Activated naive CD4-positive, alpha-beta T cell treated with anti-CD3 and anti-CD28 coated beads for 36 hours (primary cell): ENCODE measurements around the gene PANX3. TPM values are rescaled to one million over a fixed set of nuclear protein-coding genes. Genes with fewer than 3 reads are reported as not detected.

ENCODE experiments used
- CTCF ChIA-PET: fragments of 350-600 bp; sonication (Branson Sonifier 250); formaldehyde crosslinking; loops from one replicate; lab custom pipeline; 2021; ENCODE audit warnings: antibody characterized with exemption; lab: Charles Lee
- DNase-seq: peaks from one replicate; pipeline ENCODE4 v3.0.0-alpha.2; 2020
- H3K27ac Mint-ChIP-seq: one replicate; pipeline ENCODE4 v1.8.0; 2021; ENCODE audit warnings: mild to moderate bottlenecking, mixed read lengths
- H3K27me3 Mint-ChIP-seq: one replicate; pipeline ENCODE4 v1.8.0; 2021; ENCODE audit warnings: low read depth, mixed read lengths
- H3K36me3 Mint-ChIP-seq: one replicate; pipeline ENCODE4 v1.8.0; 2021; ENCODE audit warnings: low read depth, mixed read lengths
- H3K4me1 Mint-ChIP-seq: one replicate; pipeline ENCODE4 v1.8.0; 2021; ENCODE audit warnings: low read depth, mixed read lengths
- H3K4me3 Mint-ChIP-seq: one replicate; pipeline ENCODE4 v1.8.0; 2021; ENCODE audit warnings: mild to moderate bottlenecking, moderate library complexity, mixed read lengths
- H3K9me3 Mint-ChIP-seq: one replicate; pipeline ENCODE4 v1.8.0; 2021; ENCODE audit warnings: mixed read lengths
- intact Hi-C: fragments of 100-400 bp; cut with micrococcal nuclease; formaldehyde crosslinking; loops from one replicate; pipeline ENCODE4 v1.15.1; 2023
- total RNA-seq, 2 experiments: library from RNA; stranded (reverse); gene quantifications; one replicate each; pipeline ENCODE4 v1.2.3, GENCODE V29; 2021

PANX3 gene
- total RNA-seq, 2 experiments from 2014 or later, result not detected

GRCh38 chr11:124643042-124643604, 31.9 kb downstream of the PANX3 start:
- intact Hi-C loops, result loop anchor here (5.0 kb wide), 1 partner anchor 714 kb away; no protein-coding TSS in a partner anchor
- H3K4me1 Mint-ChIP-seq, result no peaks in the 10 kb centered on the region
- CTCF ChIA-PET, result interaction anchor here (0.7 to 1.6 kb wide), 10 partner anchors 17 to 530 kb away, joined by 3 to 5 read pairs (median 3); partner anchors contain the start of gene ESAM

GRCh38 chr11:124643605-124644425, 32.6 kb downstream of the PANX3 start:
- DNase-seq, result no peak
- H3K27me3 Mint-ChIP-seq, result no peaks in the 10 kb centered on the region
- H3K36me3 Mint-ChIP-seq, result no peaks in the 10 kb centered on the region
- CTCF ChIA-PET, result interaction anchor here (0.7 to 2.3 kb wide), 21 partner anchors 8 to 530 kb away, joined by 3 to 14 read pairs (median 3); partner anchors contain the start of gene ESAM
- no peak overlapping the region for H3K4me3 Mint-ChIP-seq
- no peaks in the 10 kb centered on the region for H3K4me1 Mint-ChIP-seq
- H3K27ac Mint-ChIP-seq, result no peak overlapping the region
- no peaks in the 10 kb centered on the region for H3K9me3 Mint-ChIP-seq
- intact Hi-C loops, result loop anchor here (1.0 to 5.0 kb wide), 7 partner anchors 22 to 713 kb away; partner anchors contain the start of gene TBRG1

More at GRCh38 chr11:124643042-124643604, 31.9 kb downstream of the PANX3 start:
- H3K9me3 Mint-ChIP-seq, result no peaks in the 10 kb centered on the region
- H3K36me3 Mint-ChIP-seq, result peaks cover 2% of the 10 kb centered on the region
- DNase-seq, result no peak
- no peaks in the 10 kb centered on the region for H3K27me3 Mint-ChIP-seq
- no peak overlapping the region for H3K27ac Mint-ChIP-seq
- no peak overlapping the region for H3K4me3 Mint-ChIP-seq

GRCh38 chr11:124644426-124645280, 33.4 kb downstream of the PANX3 start:
- no peak overlapping the region for H3K4me3 Mint-ChIP-seq
- DNase-seq, result peak; percentile 26
- no peaks in the 10 kb centered on the region for H3K9me3 Mint-ChIP-seq
- no peaks in the 10 kb centered on the region for H3K4me1 Mint-ChIP-seq
- H3K36me3 Mint-ChIP-seq, result no peaks in the 10 kb centered on the region
- intact Hi-C loops, result loop anchor here (1.0 to 5.0 kb wide), 7 partner anchors 22 to 713 kb away; partner anchors contain the start of gene TBRG1
- H3K27ac Mint-ChIP-seq, result no peak overlapping the region
- CTCF ChIA-PET, result interaction anchor here (0.7 to 2.3 kb wide), 23 partner anchors 8 to 232 kb away, joined by 3 to 14 read pairs (median 3); partner anchors contain the start of gene ESAM
- H3K27me3 Mint-ChIP-seq, result no peaks in the 10 kb centered on the region

GRCh38 chr11:124646148-124646547, 34.9 kb downstream of the PANX3 start:
- H3K9me3 Mint-ChIP-seq, result no peaks in the 10 kb centered on the region
- no peak overlapping the region for H3K27ac Mint-ChIP-seq
- no peak for DNase-seq
- H3K4me3 Mint-ChIP-seq, result no peak overlapping the region
- intact Hi-C loops, result no loop called here
- CTCF ChIA-PET, result interaction anchor here (0.9 to 2.3 kb wide), 3 partner anchors 16 to 191 kb away, joined by 3 to 5 read pairs (median 3); no protein-coding TSS in a partner anchor
- no peaks in the 10 kb centered on the region for H3K27me3 Mint-ChIP-seq
- no peaks in the 10 kb centered on the region for H3K36me3 Mint-ChIP-seq
- no peaks in the 10 kb centered on the region for H3K4me1 Mint-ChIP-seq

- no peak for DNase-seq
- H3K4me1 Mint-ChIP-seq, result no peaks in the 10 kb centered on the region
- intact Hi-C loops, result no loop called here
- CTCF ChIA-PET, result interaction anchor here (0.9 to 1.4 kb wide), 4 partner anchors 21 to 218 kb away, joined by 3 to 4 read pairs (median 3); no protein-coding TSS in a partner anchor
- H3K27me3 Mint-ChIP-seq, result no peaks in the 10 kb centered on the region
- H3K9me3 Mint-ChIP-seq, result no peaks in the 10 kb centered on the region
- H3K36me3 Mint-ChIP-seq, result peaks cover 11% of the 10 kb centered on the region
- H3K4me3 Mint-ChIP-seq, result no peak overlapping the region
- H3K27ac Mint-ChIP-seq, result no peak overlapping the region
Measured at GRCh38 chr11:124648610-124649009, 37.4 kb downstream of the PANX3 start.

GRCh38 chr11:124656774-124657630, 45.8 kb downstream of the PANX3 start:
- CTCF ChIA-PET, result no interaction called here
- Mint-ChIP-seq H3K4me3 (no peak overlapping the region), H3K4me1 (no peaks in the 10 kb centered on the region), H3K9me3 (no peaks in the 10 kb centered on the region), H3K36me3 (peaks cover 10% of the 10 kb centered on the region), H3K27me3 (no peaks in the 10 kb centered on the region), H3K27ac (no peak overlapping the region)
- no peak for DNase-seq
- intact Hi-C loops, result no loop called here

- H3K27me3 Mint-ChIP-seq, result no peaks in the 10 kb centered on the region
- CTCF ChIA-PET, result no interaction called here
- no peak overlapping the region for H3K27ac Mint-ChIP-seq
- no peaks in the 10 kb centered on the region for H3K9me3 Mint-ChIP-seq
- intact Hi-C loops, result no loop called here
- DNase-seq, result no peak
- no peaks in the 10 kb centered on the region for H3K4me1 Mint-ChIP-seq
- H3K4me3 Mint-ChIP-seq, result no peak overlapping the region
- peaks cover 8% of the 10 kb centered on the region for H3K36me3 Mint-ChIP-seq
Measured at GRCh38 chr11:124657904-124658303, 46.7 kb downstream of the PANX3 start.

- intact Hi-C loops, result no loop called here
- no peaks in the 10 kb centered on the region for H3K9me3 Mint-ChIP-seq
- DNase-seq, result no peak
- H3K4me1 Mint-ChIP-seq, result no peaks in the 10 kb centered on the region
- CTCF ChIA-PET, result interaction anchor here (1.1 to 1.4 kb wide), 2 partner anchors 11 to 14 kb away, joined by 3 read pairs; no protein-coding TSS in a partner anchor
- H3K36me3 Mint-ChIP-seq, result peaks cover 4% of the 10 kb centered on the region
- H3K4me3 Mint-ChIP-seq, result no peak overlapping the region
- H3K27ac Mint-ChIP-seq, result no peak overlapping the region
- no peaks in the 10 kb centered on the region for H3K27me3 Mint-ChIP-seq
Measured at GRCh38 chr11:124658501-124658900, 47.3 kb downstream of the PANX3 start.

- intact Hi-C loops, result no loop called here
- no peak overlapping the region for H3K4me3 Mint-ChIP-seq
- no peak for DNase-seq
- peaks cover 4% of the 10 kb centered on the region for H3K36me3 Mint-ChIP-seq
- CTCF ChIA-PET, result interaction anchor here (0.6 to 1.4 kb wide), 3 partner anchors 10 to 86 kb away, joined by 3 read pairs; no protein-coding TSS in a partner anchor
- H3K4me1 Mint-ChIP-seq, result no peaks in the 10 kb centered on the region
- H3K27me3 Mint-ChIP-seq, result no peaks in the 10 kb centered on the region
- H3K27ac Mint-ChIP-seq, result no peak overlapping the region
- H3K9me3 Mint-ChIP-seq, result no peaks in the 10 kb centered on the region
Measured at GRCh38 chr11:124658986-124659385, 47.8 kb downstream of the PANX3 start.

- Mint-ChIP-seq H3K4me1 (no peaks in the 10 kb centered on the region), H3K27ac (no peak overlapping the region), H3K27me3 (no peaks in the 10 kb centered on the region), H3K9me3 (no peaks in the 10 kb centered on the region), H3K36me3 (peaks cover 4% of the 10 kb centered on the region), H3K4me3 (no peak overlapping the region)
- CTCF ChIA-PET, result interaction anchor here (1.0 to 1.7 kb wide), 2 partner anchors 18 to 97 kb away, joined by 3 to 5 read pairs; no protein-coding TSS in a partner anchor
- intact Hi-C loops, result loop anchor here (10.0 kb wide), 1 partner anchor 483 kb away; no protein-coding TSS in a partner anchor
- DNase-seq, result no peak
Measured at GRCh38 chr11:124661553-124661952, 50.3 kb downstream of the PANX3 start.

GRCh38 chr11:124662106-124662505, 50.9 kb downstream of the PANX3 start:
- no peak for DNase-seq
- intact Hi-C loops, result loop anchor here (10.0 kb wide), 1 partner anchor 483 kb away; no protein-coding TSS in a partner anchor
- no peak overlapping the region for H3K27ac Mint-ChIP-seq
- H3K9me3 Mint-ChIP-seq, result no peaks in the 10 kb centered on the region
- CTCF ChIA-PET, result interaction anchor here (1.7 kb wide), 1 partner anchor 18 kb away, joined by 5 read pairs; no protein-coding TSS in a partner anchor
- H3K4me3 Mint-ChIP-seq, result no peak overlapping the region
- no peaks in the 10 kb centered on the region for H3K4me1 Mint-ChIP-seq
- H3K27me3 Mint-ChIP-seq, result no peaks in the 10 kb centered on the region
- H3K36me3 Mint-ChIP-seq, result peaks cover 4% of the 10 kb centered on the region
